ENCODE results near the gene KLHL25. TPM values are rescaled to one million over a fixed set of nuclear protein-coding genes. Genes with fewer than 3 reads are reported as not detected.
A peak's percentile ranks its signal among the peaks of the same experiment; 100 is the strongest.

The KLHL25 gene
- total and polyA plus RNA-seq, 2 of the 13 experiments (the other 11 are each of a cell fraction or from before 2014, with no cell fraction given) = 3.7 to 8.2 TPM

- TF ChIP-seq HIC2 (CRISPR knock-in tag; IDR thresholded peaks at IDR 0.05; ENCODE audit: low read depth) (peak; percentile 38; the same call in 1 of the 2 replicates), JUND (CRISPR knock-in tag; IDR thresholded peaks at IDR 0.05) (0 out of 2 replicates have a peak, but pooled peaks have one; percentile 28), HNRNPL (IDR thresholded peaks at IDR 0.05; ENCODE audit: low read depth, low read length) (no peak), ZFAT (CRISPR knock-in tag; conservative IDR thresholded peaks at IDR 0.05) (no peak), GFI1 (CRISPR knock-in tag; IDR thresholded peaks at IDR 0.05; ENCODE audit: borderline replicate concordance) (no peak), STAT6 (CRISPR knock-in tag; IDR thresholded peaks at IDR 0.05; ENCODE audit: borderline replicate concordance) (no peak), PATZ1 (CRISPR knock-in tag; IDR thresholded peaks at IDR 0.05) (0 out of 2 replicates have a peak, but pooled peaks have one; percentile 23), MTF1 (CRISPR knock-in tag; IDR thresholded peaks at IDR 0.05) (no peak), HOXA3 (CRISPR knock-in tag; IDR thresholded peaks at IDR 0.05) (no peak), ZNF501 (CRISPR knock-in tag; IDR thresholded peaks at IDR 0.05) (0 out of 2 replicates have a peak, but pooled peaks have one; percentile 22), HBP1 (CRISPR knock-in tag; IDR thresholded peaks at IDR 0.05; ENCODE audit: low read depth) (no peak), KLF12 (CRISPR knock-in tag; IDR thresholded peaks at IDR 0.05; ENCODE audit: borderline replicate concordance) (no peak), CTCF (CRISPR knock-in tag; IDR thresholded peaks at IDR 0.05) (peak; percentile 77), RARA (CRISPR knock-in tag; IDR thresholded peaks at IDR 0.05) (peak; percentile 51; the same call in 1 of the 2 replicates), PRDM15 (CRISPR knock-in tag; IDR thresholded peaks at IDR 0.05) (no peak)
These were observed 5.9 kb upstream of the KLHL25 start (continued) for GRCh38 chr15:85800478-85801123.

Measured in HepG2 (cell line).